Prostate gland (tissue), 2 donors: ENCODE data around the gene SEZ6L2.

Experiments
- POLR2A ChIP-seq: fragments of 450-650 bp; IDR thresholded peaks from one replicate; pipeline ENCODE4 v1.6.1; 2016; ENCODE audit warnings: antibody characterized with exemption, mild to moderate bottlenecking
- POLR2AphosphoS5 ChIP-seq: sonication (generic); formaldehyde crosslinking; IDR thresholded peaks from one replicate; pipeline ENCODE4 v1.6.1; 2017; ENCODE audit warnings: antibody characterized with exemption
- TF ChIP-seq, protein P1 (sequence below), 4 experiments: fragments of 200-600 bp in 2 of 4; fragments of 450-650 bp in 2 of 4; sonication (generic) in 2 of 4; IDR thresholded peaks; 1 replicate in 3 of 4; 2 replicates in 1 of 4; pipeline ENCODE4 v1.5.1; 2016 to 2019; ENCODE audit warnings: antibody characterized with exemption in 4 of 4, mild to moderate bottlenecking in 2 of 4, moderate library complexity in 2 of 4

DNA sequence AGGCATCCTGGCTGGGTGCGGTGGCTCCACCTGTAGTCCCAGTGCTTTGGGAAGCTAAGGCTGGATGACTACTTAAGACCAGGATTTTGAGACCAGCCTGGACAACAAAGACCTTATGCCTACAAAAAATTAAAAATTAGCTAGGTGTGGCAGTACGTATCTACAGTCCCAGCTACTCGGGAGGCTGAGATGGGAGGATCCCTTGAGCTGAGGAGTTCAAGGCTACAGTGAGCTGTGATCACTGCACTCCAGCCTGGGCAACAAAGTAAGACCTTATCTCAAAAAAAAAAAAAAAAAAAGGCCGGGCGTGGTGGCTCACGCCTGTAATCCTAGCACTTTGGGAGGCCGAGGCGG is 73.0 kb downstream of the SEZ6L2 start:
- TF ChIP-seq, protein P1, sequence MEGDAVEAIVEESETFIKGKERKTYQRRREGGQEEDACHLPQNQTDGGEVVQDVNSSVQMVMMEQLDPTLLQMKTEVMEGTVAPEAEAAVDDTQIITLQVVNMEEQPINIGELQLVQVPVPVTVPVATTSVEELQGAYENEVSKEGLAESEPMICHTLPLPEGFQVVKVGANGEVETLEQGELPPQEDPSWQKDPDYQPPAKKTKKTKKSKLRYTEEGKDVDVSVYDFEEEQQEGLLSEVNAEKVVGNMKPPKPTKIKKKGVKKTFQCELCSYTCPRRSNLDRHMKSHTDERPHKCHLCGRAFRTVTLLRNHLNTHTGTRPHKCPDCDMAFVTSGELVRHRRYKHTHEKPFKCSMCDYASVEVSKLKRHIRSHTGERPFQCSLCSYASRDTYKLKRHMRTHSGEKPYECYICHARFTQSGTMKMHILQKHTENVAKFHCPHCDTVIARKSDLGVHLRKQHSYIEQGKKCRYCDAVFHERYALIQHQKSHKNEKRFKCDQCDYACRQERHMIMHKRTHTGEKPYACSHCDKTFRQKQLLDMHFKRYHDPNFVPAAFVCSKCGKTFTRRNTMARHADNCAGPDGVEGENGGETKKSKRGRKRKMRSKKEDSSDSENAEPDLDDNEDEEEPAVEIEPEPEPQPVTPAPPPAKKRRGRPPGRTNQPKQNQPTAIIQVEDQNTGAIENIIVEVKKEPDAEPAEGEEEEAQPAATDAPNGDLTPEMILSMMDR (IDR thresholded peaks at IDR 0.05) = no peak
- no peak for TF ChIP-seq POLR2A
- no peak for TF ChIP-seq POLR2AphosphoS5
